RWPE2 (cell line): Measurements from ENCODE around the gene PACSIN3.

ENCODE experiments used
- ATAC-seq: fragments of 200-7000 bp; cut with Tn5 transposase; 3 replicates; pipeline ENCODE4 v1.9.1; 2021; ENCODE audit warnings: low read depth
- DNase-seq: peaks from one replicate; pipeline ENCODE4 v3.0.0-alpha.2; 2020; ENCODE audit warnings: low spot score
- H3K27ac ChIP-seq: fragments of 450-650 bp; 2 replicates; pipeline ENCODE4 v1.5.1; 2017; ENCODE audit warnings: mild to moderate bottlenecking; ENCODE audit not compliant: poor library complexity, severe bottlenecking
- H3K27me3 ChIP-seq: fragments of 250-450 bp; sonication (Bioruptor Pico); 2 replicates; pipeline ENCODE4 v1.5.1; 2021; ENCODE audit warnings: mild to moderate bottlenecking, moderate library complexity; ENCODE audit not compliant: insufficient read depth, poor library complexity, severe bottlenecking
- H3K36me3 ChIP-seq: fragments of 250-450 bp; sonication (Bioruptor Pico); 2 replicates; pipeline ENCODE4 v1.5.1; 2020; ENCODE audit warnings: low read depth, mild to moderate bottlenecking, moderate library complexity
- H3K4me1 ChIP-seq: fragments of 250-450 bp; sonication (Bioruptor Pico); 2 replicates; pipeline ENCODE4 v1.5.1; 2021; ENCODE audit warnings: mild to moderate bottlenecking, moderate library complexity; ENCODE audit not compliant: insufficient read depth, poor library complexity, severe bottlenecking
- H3K4me3 ChIP-seq: fragments of 250-450 bp; sonication (Bioruptor Pico); 2 replicates; pipeline ENCODE4 v1.5.1; 2021; ENCODE audit warnings: mild to moderate bottlenecking, moderate library complexity; ENCODE audit not compliant: severe bottlenecking
- H3K9me3 ChIP-seq: fragments of 250-450 bp; sonication (Bioruptor Pico); 2 replicates; pipeline ENCODE4 v1.5.1; 2021; ENCODE audit warnings: mild to moderate bottlenecking, moderate library complexity; ENCODE audit not compliant: severe bottlenecking
- CTCF ChIP-seq: fragments of 450-650 bp; IDR thresholded peaks from one replicate; pipeline ENCODE4 v1.5.1; 2017; ENCODE audit warnings: mild to moderate bottlenecking, moderate library complexity; ENCODE audit not compliant: poor library complexity, severe bottlenecking

The PACSIN3 gene

GRCh38 chr11:47172740-47173336 lies 13.4 kb downstream of the PACSIN3 start:
- DNase-seq = no peak

DNA sequence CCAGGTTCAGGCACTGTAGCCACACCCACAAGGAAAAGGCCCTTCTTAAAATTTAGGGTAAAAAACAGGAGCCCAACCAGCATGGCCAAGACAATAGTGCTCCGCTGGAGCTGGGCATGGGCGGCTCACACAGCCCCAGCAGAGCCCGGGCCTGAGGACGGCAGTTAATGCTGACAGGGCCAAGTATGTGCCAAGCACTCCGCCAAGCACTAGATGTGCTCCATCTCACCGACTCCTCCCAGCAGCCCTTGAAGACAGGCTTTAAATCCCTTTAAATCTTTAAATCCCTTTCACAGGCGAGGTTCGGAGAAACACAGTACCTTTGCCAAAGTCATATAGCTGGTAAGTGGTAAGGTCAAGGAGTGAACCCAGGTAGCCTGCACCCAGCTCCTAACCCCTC lies 14.4 kb downstream of the PACSIN3 start:
- Histone ChIP-seq H3K4me3 (no peak overlapping the region), H3K27ac (no peak overlapping the region), H3K9me3 (no peaks in the 10 kb centered on the region), H3K27me3 (no peaks in the 10 kb centered on the region), H3K36me3 (peaks cover 81% of the 10 kb centered on the region), H3K4me1 (no peaks in the 10 kb centered on the region)
- no peak for DNase-seq
- TF ChIP-seq CTCF = no peak
- ATAC-seq = no peak

More at GRCh38 chr11:47172740-47173336, 13.4 kb downstream of the PACSIN3 start:
- no peaks in the 10 kb centered on the region for H3K4me1 ChIP-seq
- peaks cover 76% of the 10 kb centered on the region for H3K36me3 ChIP-seq
- no peak for TF ChIP-seq CTCF
- H3K27ac ChIP-seq = no peak overlapping the region
- H3K4me3 ChIP-seq = no peak overlapping the region
- H3K27me3 ChIP-seq = no peaks in the 10 kb centered on the region
- H3K9me3 ChIP-seq = no peaks in the 10 kb centered on the region
- no peak for ATAC-seq

GRCh38 chr11:47171061-47171838 lies 15.0 kb downstream of the PACSIN3 start:
- no peaks in the 10 kb centered on the region for H3K27me3 ChIP-seq
- no peaks in the 10 kb centered on the region for H3K9me3 ChIP-seq
- H3K36me3 ChIP-seq = peaks cover 87% of the 10 kb centered on the region
- no peak overlapping the region for H3K4me3 ChIP-seq
- no peaks in the 10 kb centered on the region for H3K4me1 ChIP-seq
- H3K27ac ChIP-seq = no peak overlapping the region
- ATAC-seq (no peak), DNase-seq (no peak)
- no peak for TF ChIP-seq CTCF

GRCh38 chr11:47166368-47166767 lies 19.9 kb downstream of the PACSIN3 start:
- Histone ChIP-seq H3K27ac (no peak overlapping the region), H3K9me3 (no peaks in the 10 kb centered on the region), H3K36me3 (peaks cover 71% of the 10 kb centered on the region), H3K27me3 (no peaks in the 10 kb centered on the region), H3K4me1 (no peaks in the 10 kb centered on the region), H3K4me3 (no peak overlapping the region)
- no peak for TF ChIP-seq CTCF
- ATAC-seq = no peak
- DNase-seq = no peak
